Neural progenitor cell (in vitro differentiated cells): ENCODE measurements around the gene SETD3. TPM values are rescaled to one million over a fixed set of nuclear protein-coding genes. Genes with fewer than 3 reads are reported as not detected.

Source experiments
- DNase-seq: peaks from one replicate; pipeline ENCODE4 v3.0.0-alpha.2; 2016; ENCODE audit warnings: low spot score
- H2AFZ ChIP-seq: fragments of 200-600 bp; sonication (generic); replicated peaks from 2 replicates; pipeline ENCODE4 v1.6.1; 2016; ENCODE audit warnings: antibody characterized with exemption
- H3F3A ChIP-seq: fragments of 200-600 bp; sonication (generic); 2 replicates; pipeline ENCODE4 v1.6.1; 2016; ENCODE audit warnings: antibody characterized with exemption, low read depth
- H3K27ac ChIP-seq: fragments of 200-600 bp; sonication (generic); 2 replicates; pipeline ENCODE4 v1.5.1; 2016; ENCODE audit warnings: mild to moderate bottlenecking
- H3K27me3 ChIP-seq: fragments of 200-600 bp; sonication (generic); 2 replicates; pipeline ENCODE4 v1.6.1; 2016; ENCODE audit warnings: mild to moderate bottlenecking, moderate library complexity
- H3K36me3 ChIP-seq: fragments of 200-600 bp; sonication (generic); 2 replicates; pipeline ENCODE4 v1.5.1; 2016
- H3K4me1 ChIP-seq: fragments of 200-600 bp; sonication (generic); 2 replicates; pipeline ENCODE4 v1.6.1; 2016; ENCODE audit warnings: mixed run types
- H3K4me2 ChIP-seq: fragments of 200-600 bp; sonication (generic); 2 replicates; pipeline ENCODE4 v1.6.1; 2016
- H3K4me3 ChIP-seq: fragments of 200-600 bp; sonication (generic); 2 replicates; pipeline ENCODE4 v1.5.1; 2016
- H3K79me2 ChIP-seq: fragments of 200-600 bp; sonication (generic); 2 replicates; pipeline ENCODE4 v1.6.1; 2016; ENCODE audit warnings: low read depth
- H3K9ac ChIP-seq: fragments of 200-600 bp; sonication (generic); 2 replicates; pipeline ENCODE4 v1.6.1; 2016
- H3K9me3 ChIP-seq: fragments of 200-600 bp; sonication (generic); 2 replicates; pipeline ENCODE4 v1.5.1; 2016; ENCODE audit warnings: low read depth
- H4K20me1 ChIP-seq: fragments of 200-600 bp; sonication (generic); 2 replicates; pipeline ENCODE4 v1.6.1; 2016; ENCODE audit warnings: low read depth
- H3K27ac Mint-ChIP-seq: 3 replicates; pipeline ENCODE4 v1.8.0; 2021; ENCODE audit warnings: mixed read lengths
- H3K27me3 Mint-ChIP-seq: 2 replicates; pipeline ENCODE4 v1.8.0; 2022; ENCODE audit warnings: low read depth, mild to moderate bottlenecking, inconsistent platforms, moderate library complexity, mixed read lengths; ENCODE audit not compliant: insufficient read depth
- H3K36me3 Mint-ChIP-seq: 3 replicates; pipeline ENCODE4 v1.8.0; 2021; ENCODE audit warnings: mixed read lengths
- H3K4me1 Mint-ChIP-seq: 3 replicates; pipeline ENCODE4 v1.8.0; 2021; ENCODE audit warnings: mixed read lengths
- H3K4me3 Mint-ChIP-seq: 3 replicates; pipeline ENCODE4 v1.8.0; 2021; ENCODE audit warnings: mild to moderate bottlenecking, moderate library complexity, mixed read lengths
- H3K9me3 Mint-ChIP-seq: 3 replicates; pipeline ENCODE4 v1.8.0; 2020; ENCODE audit warnings: mixed read lengths
- EZH2 ChIP-seq: fragments of 200-600 bp; sonication (generic); IDR thresholded peaks from 2 replicates; pipeline ENCODE4 v1.6.1; 2017; ENCODE audit warnings: antibody characterized with exemption, mild to moderate bottlenecking, moderate library complexity
- EZH2phosphoT487 ChIP-seq: fragments of 200-600 bp; sonication (generic); IDR thresholded peaks from 2 replicates; pipeline ENCODE4 v1.6.1; 2017; ENCODE audit warnings: antibody characterized with exemption
- total RNA-seq: library from RNA; depleted of rRNA; stranded (reverse); fragments of >200 nt; gene quantifications from 2 replicates; pipeline ENCODE4 v1.2.3, GENCODE V29; 2015; ENCODE audit warnings: low replicate concordance
- TF ChIP-seq, protein P1 (sequence below): fragments of 200-600 bp; sonication (generic); IDR thresholded peaks from 2 replicates; pipeline ENCODE4 v1.5.1; 2017; ENCODE audit warnings: antibody characterized with exemption, mild to moderate bottlenecking

SETD3 gene
- total RNA-seq, 1 donor from 2014 or later: 68.0 TPM

DNA sequence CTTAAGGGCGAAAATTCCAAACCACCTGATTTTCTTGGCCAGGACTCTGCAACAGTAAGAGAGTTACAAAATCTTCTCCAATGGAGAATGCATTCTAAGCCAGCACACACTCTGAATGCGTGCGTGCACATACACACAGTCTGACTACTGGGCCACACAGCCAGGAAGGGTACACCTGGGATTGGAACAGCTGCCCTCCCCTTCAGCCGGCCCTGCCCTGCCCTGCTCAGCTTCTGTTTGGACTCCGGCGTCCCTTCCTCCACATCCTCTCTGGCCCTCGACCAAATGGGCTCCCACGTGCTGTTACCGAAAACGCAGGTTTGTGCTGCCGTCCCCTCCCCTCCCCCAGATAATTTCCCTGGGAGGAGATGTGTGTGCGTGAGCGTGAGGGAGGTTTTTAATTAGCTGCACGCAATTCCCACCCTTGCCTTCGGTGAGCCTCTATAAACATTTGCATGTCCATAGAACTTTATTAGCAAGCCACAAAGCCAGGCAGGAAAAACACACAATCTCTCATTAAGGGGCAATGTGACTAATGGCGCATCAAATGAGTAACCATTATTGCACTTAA, 43.5 kb upstream of the SETD3 start:
- Mint-ChIP-seq H3K9me3 (no peaks in the 10 kb centered on the region), H3K4me1 (peaks cover 63% of the 10 kb centered on the region), H3K27me3 (peaks cover 2% of the 10 kb centered on the region), H3K27ac (peak overlapping the region; percentile 91), H3K36me3 (peaks cover 3% of the 10 kb centered on the region), H3K4me3 (peak overlapping the region; percentile 77)
- H3K79me2 ChIP-seq: peaks cover 50% of the 10 kb centered on the region
- no peak overlapping the region for H3K9ac ChIP-seq
- no peak overlapping the region for H3K4me3 ChIP-seq
- peaks cover 62% of the 10 kb centered on the region for H3K4me1 ChIP-seq
- H3K4me2 ChIP-seq: peak overlapping the region; percentile 43
- no peak overlapping the region for H2AFZ ChIP-seq
- no peaks in the 10 kb centered on the region for H3K27me3 ChIP-seq
- H4K20me1 ChIP-seq: peaks cover 36% of the 10 kb centered on the region
- H3K9me3 ChIP-seq: no peaks in the 10 kb centered on the region
- no peaks in the 10 kb centered on the region for H3K36me3 ChIP-seq
- peaks cover 38% of the 10 kb centered on the region for H3F3A ChIP-seq
- TF ChIP-seq, protein P1, sequence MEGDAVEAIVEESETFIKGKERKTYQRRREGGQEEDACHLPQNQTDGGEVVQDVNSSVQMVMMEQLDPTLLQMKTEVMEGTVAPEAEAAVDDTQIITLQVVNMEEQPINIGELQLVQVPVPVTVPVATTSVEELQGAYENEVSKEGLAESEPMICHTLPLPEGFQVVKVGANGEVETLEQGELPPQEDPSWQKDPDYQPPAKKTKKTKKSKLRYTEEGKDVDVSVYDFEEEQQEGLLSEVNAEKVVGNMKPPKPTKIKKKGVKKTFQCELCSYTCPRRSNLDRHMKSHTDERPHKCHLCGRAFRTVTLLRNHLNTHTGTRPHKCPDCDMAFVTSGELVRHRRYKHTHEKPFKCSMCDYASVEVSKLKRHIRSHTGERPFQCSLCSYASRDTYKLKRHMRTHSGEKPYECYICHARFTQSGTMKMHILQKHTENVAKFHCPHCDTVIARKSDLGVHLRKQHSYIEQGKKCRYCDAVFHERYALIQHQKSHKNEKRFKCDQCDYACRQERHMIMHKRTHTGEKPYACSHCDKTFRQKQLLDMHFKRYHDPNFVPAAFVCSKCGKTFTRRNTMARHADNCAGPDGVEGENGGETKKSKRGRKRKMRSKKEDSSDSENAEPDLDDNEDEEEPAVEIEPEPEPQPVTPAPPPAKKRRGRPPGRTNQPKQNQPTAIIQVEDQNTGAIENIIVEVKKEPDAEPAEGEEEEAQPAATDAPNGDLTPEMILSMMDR: no peak
- TF ChIP-seq EZH2phosphoT487 (no peak), EZH2 (no peak)
- no peak overlapping the region for H3K27ac ChIP-seq
- no peak for DNase-seq

DNA sequence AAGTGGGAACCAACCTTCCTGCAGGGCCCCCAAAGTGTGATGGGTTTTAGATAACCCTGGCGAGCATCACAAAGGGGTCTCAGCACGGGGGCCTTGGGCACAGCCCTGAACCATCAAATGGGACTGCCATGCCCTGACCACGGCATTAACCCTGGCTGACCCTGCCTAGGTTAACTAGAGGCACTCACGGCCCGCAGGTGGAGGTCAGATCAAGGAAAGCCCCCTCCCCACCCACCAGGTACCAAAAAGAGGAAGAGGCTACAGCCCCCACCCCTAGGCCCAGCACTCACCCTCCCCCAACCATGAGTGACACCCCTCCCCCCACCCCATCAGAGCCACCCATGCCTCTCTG, 43.0 kb upstream of the SETD3 start:
- Histone ChIP-seq H3K79me2 (peaks cover 49% of the 10 kb centered on the region), H3K9me3 (no peaks in the 10 kb centered on the region), H3F3A (peaks cover 38% of the 10 kb centered on the region), H3K4me1 (peaks cover 59% of the 10 kb centered on the region), H4K20me1 (peaks cover 35% of the 10 kb centered on the region), H3K27ac (peak overlapping the region; percentile 95), H2AFZ (no peak overlapping the region), H3K27me3 (no peaks in the 10 kb centered on the region), H3K36me3 (no peaks in the 10 kb centered on the region), H3K4me3 (peak overlapping the region; percentile 30), H3K4me2 (peak overlapping the region; percentile 74), H3K9ac (no peak overlapping the region)
- Mint-ChIP-seq H3K9me3 (no peaks in the 10 kb centered on the region), H3K4me3 (no peak overlapping the region), H3K27me3 (peaks cover 2% of the 10 kb centered on the region), H3K4me1 (peaks cover 59% of the 10 kb centered on the region), H3K36me3 (peaks cover 3% of the 10 kb centered on the region), H3K27ac (peak overlapping the region; percentile 93)
- TF ChIP-seq EZH2 (no peak), EZH2phosphoT487 (no peak)
- TF ChIP-seq, protein P1: no peak
- DNase-seq: no peak

DNA sequence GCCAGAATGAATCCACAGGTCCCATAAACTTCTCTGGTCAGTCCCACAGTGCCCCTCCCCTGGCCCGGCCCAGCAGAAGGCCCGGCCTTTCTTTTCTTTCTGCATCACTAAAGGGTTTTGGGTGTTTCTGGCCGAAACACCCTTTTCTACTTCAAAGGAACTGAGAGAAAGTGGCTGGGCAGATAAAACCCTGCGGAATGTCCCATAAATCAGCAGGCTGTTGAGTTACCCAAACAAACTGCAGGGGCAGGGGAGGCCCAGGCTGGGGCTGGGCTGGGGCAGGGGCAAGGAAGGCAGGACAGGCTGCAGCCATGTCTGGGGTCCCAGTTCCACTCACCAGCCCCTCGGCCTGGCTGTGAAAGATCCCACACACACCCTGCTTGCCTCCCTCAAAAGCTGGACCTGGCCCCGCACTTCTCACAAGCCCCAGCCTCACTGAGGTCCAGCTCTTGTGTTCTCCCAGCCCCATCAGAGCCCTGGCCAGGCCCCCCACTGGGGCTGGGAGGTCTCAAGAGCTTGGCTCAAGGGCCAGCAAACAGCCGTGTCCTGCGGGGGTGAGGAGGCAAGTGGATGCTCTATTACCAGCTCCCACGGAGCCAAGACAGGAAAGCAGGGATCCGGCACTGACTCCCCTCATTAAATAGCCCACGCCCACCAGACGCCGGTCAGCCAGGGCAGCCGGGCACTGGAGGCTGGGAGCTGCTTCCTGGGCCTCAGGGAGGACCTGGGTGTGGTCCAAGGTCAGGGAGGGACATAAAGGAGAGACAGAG, 42.5 kb upstream of the SETD3 start:
- Histone ChIP-seq H4K20me1 (peaks cover 35% of the 10 kb centered on the region), H3K27me3 (no peaks in the 10 kb centered on the region), H3K9me3 (no peaks in the 10 kb centered on the region), H3K4me2 (peak overlapping the region; percentile 74), H3K27ac (peak overlapping the region; percentile 95), H3K79me2 (peaks cover 49% of the 10 kb centered on the region), H3K4me3 (peak overlapping the region; percentile 30), H3K36me3 (no peaks in the 10 kb centered on the region), H3F3A (peaks cover 38% of the 10 kb centered on the region), H3K4me1 (peaks cover 54% of the 10 kb centered on the region), H2AFZ (no peak overlapping the region), H3K9ac (no peak overlapping the region)
- DNase-seq: peak; percentile 89
- peaks cover 56% of the 10 kb centered on the region for H3K4me1 Mint-ChIP-seq
- peak overlapping the region; percentile 93 for H3K27ac Mint-ChIP-seq
- H3K9me3 Mint-ChIP-seq: no peaks in the 10 kb centered on the region
- peaks cover 2% of the 10 kb centered on the region for H3K27me3 Mint-ChIP-seq
- H3K36me3 Mint-ChIP-seq: peaks cover 3% of the 10 kb centered on the region
- peak overlapping the region; percentile 48 for H3K4me3 Mint-ChIP-seq
- TF ChIP-seq EZH2: no peak
- TF ChIP-seq, protein P1: no peak
- no peak for TF ChIP-seq EZH2phosphoT487
